Fibroblast of lung (primary cell): ENCODE results near the gene TRIM32.

Experiments used
- EZH2 ChIP-seq: IDR thresholded peaks from 2 replicates; pipeline ENCODE4 v1.5.1; 2012; ENCODE audit warnings: low read length, control low read depth, mild to moderate bottlenecking; ENCODE audit errors: missing control alignments
- TF ChIP-seq, protein P1 (sequence below), 2 donors: IDR thresholded peaks in 1 of 2; conservative IDR thresholded peaks in 1 of 2; 1 replicate in 1 of 2; 2 replicates in 1 of 2; pipeline ENCODE4 v1.5.1; 2011 to 2012; ENCODE audit warnings: low read length in 2 of 2, control low read depth in 1 of 2, inconsistent platforms in 1 of 2, low read depth in 1 of 2, mild to moderate bottlenecking in 1 of 2

DNA sequence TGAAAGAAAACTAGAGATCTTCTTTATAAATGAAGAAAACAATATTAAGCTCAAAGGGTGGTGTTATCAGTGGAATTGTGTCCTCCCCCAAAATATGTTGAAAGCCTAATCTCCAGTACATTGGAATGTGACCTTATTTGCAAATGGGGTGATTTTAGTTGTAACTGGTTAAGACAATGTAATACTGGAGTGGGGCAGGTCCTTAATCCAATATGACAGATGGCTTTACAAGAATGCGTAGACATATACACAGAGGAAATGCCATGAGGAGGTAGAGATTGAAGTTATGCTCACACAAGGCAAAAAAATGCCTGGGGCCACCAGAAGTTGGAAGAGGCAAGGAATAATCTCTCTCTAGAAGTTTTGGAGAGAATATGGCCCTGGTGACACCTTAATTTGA, 13.7 kb upstream of the TRIM32 start:
- TF ChIP-seq, protein P1, sequence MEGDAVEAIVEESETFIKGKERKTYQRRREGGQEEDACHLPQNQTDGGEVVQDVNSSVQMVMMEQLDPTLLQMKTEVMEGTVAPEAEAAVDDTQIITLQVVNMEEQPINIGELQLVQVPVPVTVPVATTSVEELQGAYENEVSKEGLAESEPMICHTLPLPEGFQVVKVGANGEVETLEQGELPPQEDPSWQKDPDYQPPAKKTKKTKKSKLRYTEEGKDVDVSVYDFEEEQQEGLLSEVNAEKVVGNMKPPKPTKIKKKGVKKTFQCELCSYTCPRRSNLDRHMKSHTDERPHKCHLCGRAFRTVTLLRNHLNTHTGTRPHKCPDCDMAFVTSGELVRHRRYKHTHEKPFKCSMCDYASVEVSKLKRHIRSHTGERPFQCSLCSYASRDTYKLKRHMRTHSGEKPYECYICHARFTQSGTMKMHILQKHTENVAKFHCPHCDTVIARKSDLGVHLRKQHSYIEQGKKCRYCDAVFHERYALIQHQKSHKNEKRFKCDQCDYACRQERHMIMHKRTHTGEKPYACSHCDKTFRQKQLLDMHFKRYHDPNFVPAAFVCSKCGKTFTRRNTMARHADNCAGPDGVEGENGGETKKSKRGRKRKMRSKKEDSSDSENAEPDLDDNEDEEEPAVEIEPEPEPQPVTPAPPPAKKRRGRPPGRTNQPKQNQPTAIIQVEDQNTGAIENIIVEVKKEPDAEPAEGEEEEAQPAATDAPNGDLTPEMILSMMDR (conservative IDR thresholded peaks at IDR 0.05 in 1 of 2, IDR thresholded peaks at IDR 0.05 in 1 of 2; ENCODE audit: low read depth in 1 of 2, low read length in 2 of 2): no peak
- no peak for TF ChIP-seq EZH2
